HK-2 (cell line): ENCODE measurements around the gene HRG.
A peak's percentile ranks its signal among the peaks of the same experiment; 100 is the strongest.
"Not testable (repeated sequence)": the region's sequence is repeated elsewhere in the genome, so short reads cannot be mapped to it uniquely, and the experiment has no call there.

Experiments
- DNase-seq: peaks from one replicate; pipeline ENCODE4 v3.0.0-alpha.2; 2018; ENCODE audit not compliant: unreplicated experiment

HRG gene

DNA sequence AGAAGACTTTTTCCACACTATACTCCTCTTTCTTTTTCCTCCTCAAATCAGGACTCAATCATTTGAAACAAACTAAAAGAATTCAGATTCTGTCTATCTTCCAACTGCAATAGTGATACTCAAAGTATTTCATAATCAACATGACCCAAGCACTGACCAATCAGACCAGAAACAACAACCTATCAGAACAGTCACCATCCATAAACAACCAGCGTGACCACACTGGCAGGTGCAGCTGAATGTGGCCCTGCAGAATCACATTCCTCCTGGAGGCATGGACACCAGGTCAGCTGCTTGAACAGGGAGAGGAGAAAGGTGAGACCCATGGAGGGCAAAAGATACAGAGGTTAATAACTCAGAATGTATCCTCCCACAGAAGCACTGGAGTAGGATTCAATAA, 13.3 kb downstream of the HRG start:
- DNase-seq: no peak

DNA sequence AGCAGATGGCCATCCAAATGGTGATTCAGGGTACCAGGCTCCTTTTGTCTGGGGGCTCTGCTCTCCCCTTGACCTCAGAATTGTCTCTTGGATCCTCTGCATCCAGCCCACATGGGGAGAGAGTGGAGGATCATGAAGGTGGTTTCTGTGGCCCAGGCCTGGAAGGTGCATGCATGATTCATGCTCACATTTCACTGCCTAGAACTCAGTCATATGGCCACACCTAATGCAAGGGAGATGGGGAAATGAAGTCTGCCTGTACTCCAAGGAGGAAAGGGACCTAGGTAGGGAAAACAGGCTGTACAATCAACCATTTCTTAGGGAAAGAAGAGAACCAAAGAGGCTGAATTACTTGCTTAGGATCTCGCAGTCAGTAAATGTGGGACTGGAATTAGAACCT, 15.1 kb downstream of the HRG start:
- DNase-seq: no peak

- DNase-seq: no peak
Observed at GRCh38 chr3:186682812-186683211, 17.0 kb downstream of the HRG start.

DNA sequence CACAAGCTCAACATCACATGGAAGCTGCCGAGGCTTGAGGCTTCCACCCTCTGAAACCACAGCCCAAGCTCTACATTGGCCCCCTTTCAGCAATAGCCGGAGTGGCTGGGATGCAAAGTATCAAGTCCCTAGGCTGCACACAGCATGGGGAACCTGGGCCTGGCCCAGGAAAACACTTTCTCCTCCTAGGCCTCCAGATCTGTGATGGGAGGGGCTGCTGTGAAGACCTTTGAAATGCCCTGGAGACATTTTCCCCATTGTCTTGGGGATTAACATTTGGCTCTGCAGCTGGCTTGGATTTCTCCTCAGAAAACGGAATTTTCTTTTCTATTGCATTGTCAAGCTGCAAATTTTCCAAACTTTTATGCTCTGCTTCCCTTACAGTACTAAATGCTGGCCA, 18.2 kb downstream of the HRG start:
- no peak for DNase-seq

GRCh38 chr3:186686475-186686874, 20.7 kb downstream of the HRG start:
- DNase-seq: not testable (repeated sequence)

GRCh38 chr3:186687120-186687651, 21.4 kb downstream of the HRG start:
- DNase-seq: no peak

DNA sequence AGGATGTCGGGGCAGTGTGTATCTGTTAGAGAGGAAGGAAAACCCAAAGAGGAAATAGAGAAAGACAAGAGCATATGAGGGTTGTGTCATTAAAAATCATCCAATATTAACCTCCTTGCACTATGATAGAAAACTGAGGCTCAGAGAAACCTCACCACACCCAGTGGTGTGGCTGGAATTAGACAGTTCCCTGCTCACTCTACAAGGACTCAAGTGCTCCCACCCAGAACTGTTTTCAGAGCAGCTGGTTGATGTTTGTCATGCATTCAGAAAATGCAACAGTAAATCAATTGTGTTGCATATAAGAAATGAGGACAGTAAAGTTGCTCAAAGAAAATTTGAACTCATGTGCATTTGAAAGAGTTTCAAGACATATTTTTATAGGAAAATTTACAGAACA, 24.5 kb downstream of the HRG start:
- not testable (repeated sequence) for DNase-seq

DNA sequence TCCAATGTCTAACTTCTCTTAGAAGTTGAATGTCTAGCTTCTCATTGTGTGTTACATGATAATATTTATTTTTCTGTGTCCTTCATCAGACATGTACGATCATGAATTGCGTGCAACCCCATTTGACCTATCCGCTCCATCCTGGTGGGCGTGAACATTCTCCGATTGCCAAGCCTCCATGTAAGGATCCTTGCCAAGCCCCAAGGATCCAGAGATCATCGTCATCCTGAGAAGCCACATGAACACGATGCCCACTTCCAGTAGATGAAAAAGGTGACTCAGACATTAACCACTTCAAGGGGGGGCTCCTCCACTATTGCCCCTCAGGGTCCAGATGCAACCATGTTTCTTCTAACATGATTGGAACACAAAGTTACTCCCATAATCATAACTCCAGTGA, 25.9 kb downstream of the HRG start:
- DNase-seq: no peak

- DNase-seq: no peak
Observed at GRCh38 chr3:186693843-186694242, 28.0 kb downstream of the HRG start.

GRCh38 chr3:186694288-186695032, 28.6 kb downstream of the HRG start:
- DNase-seq: no peak

- DNase-seq: no peak
Observed at GRCh38 chr3:186696522-186696921, 30.7 kb downstream of the HRG start.

DNA sequence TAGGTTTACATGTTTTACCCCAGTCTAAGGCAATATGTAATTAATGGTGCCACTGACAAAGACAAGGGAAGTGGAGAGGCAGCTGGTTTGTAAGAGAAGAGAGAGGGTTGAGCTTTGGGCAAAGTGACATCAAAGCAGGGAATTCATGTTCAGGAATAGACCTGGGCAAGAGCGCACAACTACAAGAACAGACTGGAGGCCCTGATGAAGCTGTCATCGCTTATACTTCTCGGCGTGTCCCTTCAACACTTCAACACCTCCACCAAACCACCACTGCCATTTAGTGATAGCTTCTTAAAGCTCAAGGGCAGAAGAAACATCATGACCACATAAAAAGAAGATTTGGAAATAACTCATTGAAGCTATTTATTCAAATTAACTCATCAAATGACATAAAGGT, 31.7 kb downstream of the HRG start:
- no peak for DNase-seq

- no peak for DNase-seq
Observed at GRCh38 chr3:186700267-186700666, 34.5 kb downstream of the HRG start.

- DNase-seq: not testable (repeated sequence)
Observed at GRCh38 chr3:186702451-186702850, 36.6 kb downstream of the HRG start.

GRCh38 chr3:186705882-186706780, 40.3 kb downstream of the HRG start:
- DNase-seq: peak; percentile 3

DNA sequence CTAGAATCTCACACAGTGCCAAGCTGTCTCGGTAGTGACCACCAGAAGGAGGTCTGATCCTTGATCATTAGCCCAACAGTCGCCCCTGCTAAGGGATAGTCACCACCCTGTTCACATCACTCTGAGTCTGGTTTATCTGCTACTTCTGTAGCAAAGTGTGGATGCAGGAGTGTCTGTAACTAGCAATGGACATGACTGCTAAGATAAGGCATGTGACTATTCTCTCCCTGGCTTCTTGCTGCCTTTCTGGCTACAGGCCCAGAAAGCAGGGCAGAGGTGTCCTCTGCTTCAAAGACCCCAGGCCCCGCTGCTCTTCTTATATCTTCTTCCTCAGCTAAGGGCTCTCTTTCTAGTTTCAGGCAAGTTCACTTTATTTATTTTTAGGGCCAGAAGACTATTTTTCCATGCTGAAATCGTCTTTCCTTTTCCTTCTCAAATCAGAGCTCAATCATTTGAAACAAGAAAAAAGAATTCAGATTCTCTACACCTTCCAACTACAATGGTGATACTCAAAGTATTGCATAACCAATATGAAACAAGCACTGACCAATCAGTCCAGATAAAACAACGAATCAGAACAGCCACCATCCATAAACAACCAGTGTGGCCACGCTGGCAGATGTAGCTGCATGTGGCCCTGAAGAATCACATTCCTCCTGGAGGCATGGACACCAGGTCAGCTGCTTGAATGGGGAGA, 43.3 kb downstream of the HRG start:
- DNase-seq: no peak

DNA sequence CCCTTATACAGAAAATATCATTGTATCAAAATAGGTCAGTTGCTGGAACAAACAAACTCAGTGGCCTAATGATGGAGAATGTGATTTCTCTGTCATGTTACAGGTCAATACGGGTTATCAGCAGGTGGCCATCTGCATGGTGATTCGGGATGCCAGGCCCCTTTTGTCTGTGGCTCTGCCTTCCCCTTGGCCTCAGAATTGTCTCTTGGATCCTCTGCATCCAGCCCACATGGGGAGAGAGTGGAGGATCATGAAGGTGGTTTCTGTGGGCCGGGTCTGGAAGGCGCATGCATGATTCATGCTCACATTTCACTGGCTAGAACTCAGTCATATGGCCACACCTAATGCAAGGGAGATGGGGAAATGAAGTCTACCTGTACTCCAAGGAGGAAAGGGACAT, 44.9 kb downstream of the HRG start:
- DNase-seq: not testable (repeated sequence)

GRCh38 chr3:186713499-186713898, 47.7 kb downstream of the HRG start:
- DNase-seq: no peak

DNA sequence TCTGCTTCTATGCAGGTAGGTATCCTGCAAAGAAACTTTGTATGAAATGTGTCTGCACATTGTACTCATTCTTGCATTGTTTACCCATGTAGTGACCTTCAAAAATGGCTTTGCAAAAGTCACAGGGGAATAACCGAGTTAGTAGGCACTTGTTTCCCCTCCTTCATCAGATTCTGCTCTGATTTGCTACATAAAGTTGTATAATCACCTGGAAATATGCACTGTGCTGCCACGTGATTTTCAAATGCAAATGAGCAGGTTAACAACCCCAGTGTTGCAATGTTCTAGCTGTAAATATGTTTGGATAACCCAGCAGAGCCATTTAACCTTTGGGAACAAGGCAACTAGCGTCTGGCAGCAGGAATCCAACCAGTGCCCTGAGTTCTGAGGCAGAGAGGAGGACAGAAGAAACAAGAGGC, 51.2 kb downstream of the HRG start, which contains the start of gene KNG1:
Gene KNG1 (plus strand): TSS at position 321 of the 419 bp plus-strand sequence. CDS start 184 bp downstream, outside the sequence.
- DNase-seq: no peak

DNA sequence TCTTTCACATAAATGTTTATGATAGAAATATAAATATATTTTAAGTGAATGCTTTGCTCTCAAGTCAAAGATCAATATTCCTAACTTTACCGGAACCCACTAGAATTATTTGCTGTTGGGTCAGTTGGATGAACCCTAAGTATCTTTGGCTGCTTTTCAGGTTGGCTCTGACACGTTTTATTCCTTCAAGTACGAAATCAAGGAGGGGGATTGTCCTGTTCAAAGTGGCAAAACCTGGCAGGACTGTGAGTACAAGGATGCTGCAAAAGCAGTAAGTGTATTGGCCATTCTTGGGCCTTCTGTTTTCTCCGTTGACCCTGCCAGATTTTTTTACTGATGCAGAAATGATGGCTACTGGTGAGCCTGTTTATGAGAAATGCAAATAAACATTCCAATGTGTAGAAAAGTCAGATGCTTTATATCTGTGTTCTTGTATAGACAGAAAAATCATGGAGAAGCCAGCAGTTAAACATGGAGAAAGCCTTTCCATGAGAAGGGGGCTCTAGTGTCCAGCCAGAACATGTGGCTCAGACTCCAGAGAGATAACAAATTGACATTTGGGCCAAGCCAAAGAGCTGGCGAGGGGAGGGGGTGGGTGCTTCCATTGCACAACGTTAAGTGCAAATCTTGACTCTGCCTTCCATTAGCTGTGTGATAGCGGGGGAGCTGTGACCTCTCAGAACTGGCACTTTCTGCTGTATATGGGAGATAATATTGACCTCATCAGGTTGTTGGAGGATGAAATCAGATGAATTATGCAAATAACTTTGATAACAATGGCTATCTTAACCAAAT, 54.3 kb downstream of the HRG start:
- no peak for DNase-seq

- no peak for DNase-seq
Observed at GRCh38 chr3:186722457-186722856, 56.6 kb downstream of the HRG start.
